IMR-90 (cell line): ENCODE data around the gene RFX1. TPM values are rescaled to one million over a fixed set of nuclear protein-coding genes. Genes with fewer than 3 reads are reported as not detected.

ENCODE experiments used
- ATAC-seq: fragments of 200-7000 bp; cut with Tn5 transposase; 2 replicates; pipeline ENCODE4 v1.9.1; 2020; ENCODE audit warnings: low read depth, mild to moderate bottlenecking, moderate library complexity
- BruUV-seq: library from RNA; stranded (reverse); fragments of 400-500 nt; replicated peaks from 2 replicates; lab custom pipeline; 2021; lab: Mats Ljungman, UMichigan
- CTCF ChIA-PET: fragments of 300-600 bp; formaldehyde crosslinking; extraction: SDS; loops from one replicate; lab custom pipeline; 2021; ENCODE audit warnings: antibody characterized with exemption; lab: Yijun Ruan, JAX
- POLR2A ChIA-PET: fragments of 300-600 bp; sonication (Branson Sonifier 250); formaldehyde crosslinking; loops from one replicate; lab custom pipeline; 2022; ENCODE audit warnings: antibody characterized with exemption; ENCODE audit not compliant: unreplicated experiment; lab: Charles Lee
- DNase-seq: peaks from one replicate; pipeline ENCODE4 v3.0.0; 2013
- H2AFZ ChIP-seq: replicated peaks from 2 replicates; pipeline ENCODE3; 2013; ENCODE audit warnings: low read length, mild to moderate bottlenecking; ENCODE audit not compliant: poor library complexity
- H2AK5ac ChIP-seq: 2 replicates; pipeline ENCODE4 v1.6.1; 2013; ENCODE audit warnings: low read depth, low read length, inconsistent platforms
- H2AK9ac ChIP-seq: replicated peaks from 2 replicates; pipeline ENCODE3; 2013; ENCODE audit warnings: mild to moderate bottlenecking, low read depth, low read length, moderate library complexity; ENCODE audit not compliant: poor library complexity
- H2BK120ac ChIP-seq: 2 replicates; pipeline ENCODE4 v1.6.1; 2013; ENCODE audit warnings: low read depth, low read length, inconsistent platforms
- H2BK15ac ChIP-seq: 3 replicates; pipeline ENCODE4 v1.6.1; 2013; ENCODE audit warnings: low read depth, low read length, inconsistent platforms
- H2BK20ac ChIP-seq: 2 replicates; pipeline ENCODE4 v1.6.1; 2013; ENCODE audit warnings: low read depth, mild to moderate bottlenecking, inconsistent platforms, low read length, moderate library complexity
- H2BK5ac ChIP-seq: 2 replicates; pipeline ENCODE4 v1.6.1; 2013; ENCODE audit warnings: mild to moderate bottlenecking, low read depth, low read length, inconsistent platforms; ENCODE audit not compliant: poor library complexity, severe bottlenecking
- H3K14ac ChIP-seq: replicated peaks from 2 replicates; pipeline ENCODE4 v1.6.1; 2013; ENCODE audit warnings: low read depth, low read length, inconsistent platforms
- H3K18ac ChIP-seq: 2 replicates; pipeline ENCODE4 v1.6.1; 2013; ENCODE audit warnings: low read depth, low read length, control low read depth
- H3K23ac ChIP-seq: 2 replicates; pipeline ENCODE4 v1.6.1; 2013; ENCODE audit warnings: low read depth, low read length, inconsistent platforms
- H3K27ac ChIP-seq: 2 replicates; pipeline ENCODE4 v1.5.1; 2013; ENCODE audit warnings: mild to moderate bottlenecking, control low read depth, low read length; ENCODE audit not compliant: insufficient read depth
- H3K27me3 ChIP-seq: 2 replicates; pipeline ENCODE4 v1.6.1; 2013; ENCODE audit warnings: low read length; ENCODE audit not compliant: control insufficient read depth, insufficient read depth
- H3K36me3 ChIP-seq: 2 replicates; pipeline ENCODE4 v1.6.1; 2013; ENCODE audit warnings: low read length, mixed read lengths; ENCODE audit not compliant: control insufficient read depth, insufficient read depth
- H3K4ac ChIP-seq: 2 replicates; pipeline ENCODE4 v1.6.1; 2013; ENCODE audit warnings: low read depth, low read length, inconsistent platforms
- H3K4me1 ChIP-seq: 2 replicates; pipeline ENCODE4 v1.6.1; 2013; ENCODE audit warnings: low read length, mixed read lengths; ENCODE audit not compliant: control insufficient read depth, insufficient read depth
- H3K4me2 ChIP-seq: 2 replicates; pipeline ENCODE4 v1.6.1; 2013; ENCODE audit warnings: low read depth, mild to moderate bottlenecking, control low read depth, low read length, moderate library complexity
- H3K4me3 ChIP-seq: 2 replicates; pipeline ENCODE4 v1.5.1; 2013; ENCODE audit warnings: low read depth, mild to moderate bottlenecking, control low read depth, low read length, moderate library complexity; ENCODE audit not compliant: insufficient read depth
- H3K56ac ChIP-seq: 2 replicates; pipeline ENCODE4 v1.6.1; 2013; ENCODE audit warnings: low read length, inconsistent platforms; ENCODE audit not compliant: insufficient read depth; ENCODE audit errors: extremely low read depth
- H3K79me1 ChIP-seq, 2 experiments: 2 replicates each; pipeline ENCODE4 v1.6.1; 2013; ENCODE audit warnings: low read length in 2 of 2, inconsistent platforms in 1 of 2, low read depth in 1 of 2
- H3K9ac ChIP-seq: 2 replicates; pipeline ENCODE4 v1.6.1; 2013; ENCODE audit warnings: low read depth, low read length, control low read depth
- H3K9me1 ChIP-seq: 2 replicates; pipeline ENCODE4 v1.6.1; 2013; ENCODE audit warnings: low read length, inconsistent platforms; ENCODE audit not compliant: insufficient read depth
- H3K9me3 ChIP-seq: 2 replicates; pipeline ENCODE4 v1.6.1; 2013; ENCODE audit warnings: low read length; ENCODE audit not compliant: control insufficient read depth, insufficient read depth
- H4K20me1 ChIP-seq: 2 replicates; pipeline ENCODE4 v1.6.1; 2013; ENCODE audit warnings: low read length, inconsistent platforms; ENCODE audit not compliant: insufficient read depth
- H4K5ac ChIP-seq: 2 replicates; pipeline ENCODE4 v1.6.1; 2013; ENCODE audit warnings: mild to moderate bottlenecking, low read depth, low read length, control low read depth
- H4K8ac ChIP-seq, 2 experiments: 2 replicates each; pipeline ENCODE4 v1.6.1; 2013; ENCODE audit warnings: low read depth in 2 of 2, low read length in 2 of 2, control low read depth in 1 of 2, inconsistent platforms in 1 of 2
- H4K91ac ChIP-seq: 2 replicates; pipeline ENCODE4 v1.6.1; 2013; ENCODE audit warnings: low read depth, low read length, inconsistent platforms; ENCODE audit not compliant: insufficient read depth
- NFE2L2 ChIP-seq: fragments of 150-350 bp; IDR thresholded peaks from 2 replicates; pipeline ENCODE4 v1.6.1; 2016; ENCODE audit warnings: low read depth, mild to moderate bottlenecking, low read length
- SMC3 ChIP-seq: fragments of 150-350 bp; IDR thresholded peaks from 2 replicates; pipeline ENCODE4 v1.6.1; 2016; ENCODE audit warnings: low read depth, mild to moderate bottlenecking, antibody characterized with exemption, low read length, moderate library complexity
- WGBS, 2 experiments: methylation state at CpG; one replicate each; pipeline versions ENCODE4 v1.1.5 to v1.1.7; 2013; ENCODE audit warnings: missing lambda C conversion rate in 2 of 2; ENCODE audit not compliant: insufficient read length in 1 of 2; ENCODE audit errors: extremely low coverage in 2 of 2; 5-methylcytosine and 5-hydroxymethylcytosine counted together
- dilution Hi-C: fragments of 300-500 bp; cut with HindIII; formaldehyde crosslinking; loops from one replicate; pipeline ENCODE4 v1.14.3; 2018; ENCODE audit warnings: low sequenced_read_pairs; ENCODE audit not compliant: unreplicated experiment
- in situ Hi-C: fragments of 300-500 bp; cut with MboI; formaldehyde crosslinking; loops from 3 replicates; pipeline ENCODE4 v1.14.3; 2019; ENCODE audit warnings: low sequenced_read_pairs, inconsistent platforms, mixed read lengths
- intact Hi-C: fragments of 100-400 bp; cut with micrococcal nuclease; formaldehyde crosslinking; loops from 2 replicates; pipeline ENCODE4 v1.10.0; 2022
- polyA plus RNA-seq, 3 experiments: library from polyadenylated mRNA; depleted of rRNA; stranded (reverse); fragments of >200 nt; gene quantifications; 2 replicates each; pipeline ENCODE4 v1.2.3, GENCODE V29; 2012; ENCODE audit warnings: low replicate concordance in 1 of 3
- total RNA-seq: library from RNA; depleted of rRNA; stranded (reverse); fragments of >200 nt; gene quantifications from 2 replicates; pipeline ENCODE4 v1.2.3, GENCODE V29; 2012
- TF ChIP-seq, protein P1 (sequence below): fragments of 150-350 bp; IDR thresholded peaks from 2 replicates; pipeline ENCODE4 v1.6.1; 2016; ENCODE audit warnings: low read depth, mild to moderate bottlenecking, low read length, moderate library complexity, borderline replicate concordance

Gene RFX1
- total and polyA plus RNA-seq, 2 of the 4 experiments (the other 2 are of a cell fraction), result 0.36 to 3.1 TPM

DNA sequence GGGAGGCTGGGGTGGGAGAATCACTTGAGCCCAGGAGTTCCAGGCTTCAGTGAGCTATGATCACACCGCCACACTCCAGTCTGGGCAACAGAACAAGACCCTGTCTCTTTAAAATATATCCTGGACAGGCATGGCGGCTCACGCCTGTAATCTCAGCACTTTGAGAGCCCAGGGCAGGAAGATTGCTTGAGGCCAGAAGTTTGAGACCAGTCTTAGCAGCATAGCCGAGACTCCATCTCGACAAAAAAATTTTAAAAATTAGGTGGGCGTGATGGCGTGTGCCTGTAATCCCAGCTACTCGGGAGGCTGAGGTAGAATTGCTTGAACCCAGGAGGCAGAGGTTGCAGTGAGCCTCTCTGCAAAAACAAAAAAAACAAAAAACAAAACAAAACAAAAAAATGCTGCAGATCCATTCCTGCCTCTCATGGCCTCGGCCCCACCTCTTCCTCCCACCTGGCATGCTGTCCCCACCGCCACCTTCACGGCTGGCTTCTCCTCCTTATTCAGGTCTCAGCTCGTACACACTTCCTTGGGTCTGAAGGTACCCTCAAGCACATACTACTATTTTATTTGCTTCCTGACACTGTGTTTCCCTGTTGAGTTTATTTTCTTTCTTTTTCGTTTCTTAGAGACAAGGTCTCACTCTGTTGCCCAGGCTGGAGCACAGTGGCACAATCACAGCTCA is 5.3 kb downstream of the RFX1 start:
- Histone ChIP-seq H3K27ac (no peak overlapping the region), H2BK20ac (no peak overlapping the region), H3K9me3 (peaks cover 10% of the 10 kb centered on the region), H4K91ac (no peak overlapping the region), H3K56ac (no peak overlapping the region), H3K79me1 (peaks cover 14 to 67% of the 10 kb centered on the region in 2 experiments), H3K9ac (no peak overlapping the region), H2BK120ac (no peak overlapping the region), H3K36me3 (peaks cover 5% of the 10 kb centered on the region), H3K4me2 (no peak overlapping the region), H2BK5ac (no peak overlapping the region), H3K14ac (no peak overlapping the region), H4K20me1 (peaks cover 15% of the 10 kb centered on the region), H4K5ac (no peak overlapping the region), H2BK15ac (no peak overlapping the region), H3K23ac (no peak overlapping the region), H2AK9ac (no peak overlapping the region), H3K4me1 (0 out of 2 replicates have a peak, but pooled peaks cover 2% of the 10 kb centered on the region), H3K9me1 (peaks cover 5% of the 10 kb centered on the region; the same call in 1 of the 2 replicates), H3K4me3 (no peak overlapping the region), H3K27me3 (no peaks in the 10 kb centered on the region), H3K18ac (no peak overlapping the region), H3K4ac (no peak overlapping the region), H4K8ac (no peak overlapping the region), H2AFZ (no peak overlapping the region), H2AK5ac (no peak overlapping the region)
- intact Hi-C loops, result no loop called here
- 90% methylated on average over 10 of the region's 13 CpGs; no CpG with 5 or more reads in 1 of the 2 experiments for WGBS, 2 experiments
- ChIA-PET POLR2A (no interaction called here), CTCF (no interaction called here)
- no TSS peak for BruUV-seq
- ATAC-seq (no peak), DNase-seq (no peak)
- in situ Hi-C loops, result no loop called here
- dilution Hi-C loops, result no loop called here
- TF ChIP-seq SMC3 (no peak), NFE2L2 (no peak)
- TF ChIP-seq, protein P1, sequence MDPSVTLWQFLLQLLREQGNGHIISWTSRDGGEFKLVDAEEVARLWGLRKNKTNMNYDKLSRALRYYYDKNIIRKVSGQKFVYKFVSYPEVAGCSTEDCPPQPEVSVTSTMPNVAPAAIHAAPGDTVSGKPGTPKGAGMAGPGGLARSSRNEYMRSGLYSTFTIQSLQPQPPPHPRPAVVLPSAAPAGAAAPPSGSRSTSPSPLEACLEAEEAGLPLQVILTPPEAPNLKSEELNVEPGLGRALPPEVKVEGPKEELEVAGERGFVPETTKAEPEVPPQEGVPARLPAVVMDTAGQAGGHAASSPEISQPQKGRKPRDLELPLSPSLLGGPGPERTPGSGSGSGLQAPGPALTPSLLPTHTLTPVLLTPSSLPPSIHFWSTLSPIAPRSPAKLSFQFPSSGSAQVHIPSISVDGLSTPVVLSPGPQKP, result no peak
